Right cardiac atrium (tissue), 5 donors: ENCODE measurements around the gene COMMD10. TPM values are rescaled to one million over a fixed set of nuclear protein-coding genes. Genes with fewer than 3 reads are reported as not detected.
A peak's percentile ranks its signal among the peaks of the same experiment; 100 is the strongest.

Experiments
- ATAC-seq, 2 donors: fragments of 200-7000 bp; cut with Tn5 transposase; one replicate each; pipeline versions ENCODE4 v1.8.0 to v1.9.1; 2020; ENCODE audit warnings: moderate library complexity in 2 of 2, mild to moderate bottlenecking in 1 of 2
- DNase-seq, 3 donors: peaks; one replicate each; pipeline ENCODE4 v3.0.0-alpha.2; 2020
- H3K27ac ChIP-seq: one replicate; pipeline ENCODE4 v1.5.1; 2013; ENCODE audit warnings: mild to moderate bottlenecking, low read length, control low read depth, moderate library complexity
- H3K27me3 ChIP-seq: one replicate; pipeline ENCODE4 v1.6.1; 2013; ENCODE audit not compliant: control insufficient read depth, insufficient read depth
- H3K4me1 ChIP-seq: one replicate; pipeline ENCODE4 v1.6.1; 2013; ENCODE audit warnings: low read length; ENCODE audit not compliant: control insufficient read depth, insufficient read depth
- H3K4me3 ChIP-seq: one replicate; pipeline ENCODE4 v1.5.1; 2013; ENCODE audit warnings: low read length, control low read depth
- H3K9me3 ChIP-seq: one replicate; pipeline ENCODE4 v1.6.1; 2013; ENCODE audit warnings: low read length; ENCODE audit not compliant: control insufficient read depth
- WGBS: extraction: QIAGEN DNeasy Blood & Tissue Kit; methylation state at CpG from one replicate; pipeline ENCODE4 v1.1.7; 2013; 5-methylcytosine and 5-hydroxymethylcytosine counted together
- intact Hi-C, 4 donors: fragments of 100-400 bp; cut with DNase I; formaldehyde crosslinking; loops; one replicate each; pipeline versions ENCODE4 v1.11.0 to v1.14.0; 2022 to 2023
- polyA plus RNA-seq: library from polyadenylated mRNA; stranded (reverse); fragments of 200-250 nt; gene quantifications from one replicate; pipeline ENCODE4 v1.2.3, GENCODE V29; 2013
- total RNA-seq, 4 donors: library from RNA; stranded (reverse); fragmentation: NEBNext Ultra II Directional; extraction: Animal tissue kit (Norgen Biotek cat#: 25700); gene quantifications; one replicate each; pipeline ENCODE4 v1.2.1, GENCODE V29; 2021
- donor health status: healthy with polysubstance abuse.
- donor health status: DM: no; HTN: yes; CAD: no.
- donor health status: DM: no; HTN: no; CAD: no.
- donor health status: DM: no; HTN: yes; CAD: no; lungs with severe emphysema.
- donor health status: DM: yes; HTN: yes; CAD: no.

COMMD10 gene
- total and polyA plus RNA-seq, 5 donors: 30.3 to 42.5 (median 36.6) TPM

DNA sequence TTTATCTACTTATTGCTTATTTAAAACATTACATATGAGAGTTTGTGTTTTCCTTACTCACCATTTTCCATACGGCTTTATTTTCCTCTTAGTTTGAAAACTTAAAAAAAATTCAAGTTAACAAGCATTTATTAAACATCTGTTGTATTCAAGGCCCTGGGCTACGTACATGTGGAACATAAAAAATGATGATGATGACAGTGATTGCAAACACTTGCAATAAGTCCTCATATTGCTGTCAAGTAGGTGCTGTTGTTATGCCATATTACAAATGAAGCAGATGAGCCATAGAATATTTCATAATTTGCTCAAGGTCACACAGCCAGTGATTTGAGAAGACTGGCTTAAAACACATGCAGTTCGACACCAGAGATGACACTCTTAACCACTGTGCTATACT lies 180.6 kb downstream of the COMMD10 start:
- no peak overlapping the region for H3K27ac ChIP-seq
- H3K27me3 ChIP-seq: no peaks in the 10 kb centered on the region
- 93% methylated on average over 3 of the region's 3 CpGs for WGBS
- intact Hi-C loops: no loop called here
- no peaks in the 10 kb centered on the region for H3K4me1 ChIP-seq
- no peak overlapping the region for H3K4me3 ChIP-seq
- ATAC-seq (no peak), DNase-seq (no peak)
- H3K9me3 ChIP-seq: no peaks in the 10 kb centered on the region

DNA sequence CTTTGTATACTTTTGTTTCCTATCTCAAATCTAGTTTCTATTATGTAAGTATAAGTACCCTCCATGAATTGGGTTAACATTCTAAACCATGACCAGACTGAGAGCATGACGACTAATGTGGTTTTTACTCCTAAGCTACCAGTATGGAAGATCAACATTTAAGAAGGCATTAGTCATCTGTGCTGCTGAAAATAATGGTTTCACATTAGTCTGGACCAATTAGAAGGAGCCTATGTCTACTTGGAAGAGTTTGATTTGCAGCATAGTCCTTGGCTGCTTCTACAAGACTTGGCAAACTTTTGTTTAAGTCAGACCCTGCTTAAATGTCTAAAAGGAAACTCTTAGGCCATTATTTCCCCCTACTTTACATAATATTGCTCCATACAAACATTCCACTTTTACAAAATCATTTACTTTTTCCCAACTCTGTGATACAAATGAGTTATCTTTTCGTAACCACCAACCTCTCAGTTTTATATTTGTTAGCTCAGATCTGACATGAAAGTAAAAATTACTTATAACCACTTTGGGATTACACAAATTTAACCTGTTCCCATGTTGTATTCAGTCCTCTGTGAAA lies 186.7 kb downstream of the COMMD10 start:
- Histone ChIP-seq H3K27me3 (no peaks in the 10 kb centered on the region), H3K4me3 (no peak overlapping the region), H3K27ac (no peak overlapping the region), H3K4me1 (no peaks in the 10 kb centered on the region), H3K9me3 (no peaks in the 10 kb centered on the region)
- WGBS: 97% methylated on average over 2 of the region's 2 CpGs
- ATAC-seq (no peak), DNase-seq (no peak)
- intact Hi-C loops: no loop called here

DNA sequence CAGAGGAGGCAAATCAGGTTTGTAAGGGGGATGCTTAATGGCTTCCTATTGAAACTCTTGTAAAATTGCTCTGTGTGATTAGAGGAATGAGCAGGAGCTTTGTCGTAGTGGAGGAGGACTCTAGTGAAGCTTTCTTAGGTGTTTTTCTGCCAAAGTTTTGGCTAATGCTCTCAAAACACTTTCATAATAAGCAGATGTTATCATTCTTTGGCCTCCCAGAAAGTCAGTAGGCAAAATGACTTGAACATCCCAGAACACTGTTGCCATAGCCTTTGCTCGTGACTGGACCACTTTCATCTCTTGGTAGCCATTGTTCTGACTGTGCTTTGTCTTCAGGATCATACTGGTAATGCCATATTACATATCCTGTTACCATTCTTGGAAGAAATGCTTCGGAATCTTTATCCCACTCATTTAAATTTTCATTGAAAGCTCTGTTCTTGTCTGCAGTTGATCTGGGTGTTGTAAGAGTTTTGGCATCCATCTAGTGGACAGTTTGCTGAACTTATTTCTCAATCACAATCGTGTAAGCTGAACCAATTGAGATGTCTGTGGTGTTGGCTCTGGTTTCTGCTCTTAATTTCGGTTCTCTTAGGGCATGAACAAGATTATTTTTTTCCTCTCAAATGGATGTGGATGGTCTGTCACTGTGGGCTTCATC lies 187.6 kb downstream of the COMMD10 start:
- no peak overlapping the region for H3K27ac ChIP-seq
- no peaks in the 10 kb centered on the region for H3K9me3 ChIP-seq
- WGBS: 76% methylated on average over 5 of the region's 5 CpGs
- no peaks in the 10 kb centered on the region for H3K4me1 ChIP-seq
- ATAC-seq (peak; percentile 57 to 58), DNase-seq (no peak)
- intact Hi-C loops: no loop called here
- H3K27me3 ChIP-seq: no peaks in the 10 kb centered on the region
- H3K4me3 ChIP-seq: no peak overlapping the region

DNA sequence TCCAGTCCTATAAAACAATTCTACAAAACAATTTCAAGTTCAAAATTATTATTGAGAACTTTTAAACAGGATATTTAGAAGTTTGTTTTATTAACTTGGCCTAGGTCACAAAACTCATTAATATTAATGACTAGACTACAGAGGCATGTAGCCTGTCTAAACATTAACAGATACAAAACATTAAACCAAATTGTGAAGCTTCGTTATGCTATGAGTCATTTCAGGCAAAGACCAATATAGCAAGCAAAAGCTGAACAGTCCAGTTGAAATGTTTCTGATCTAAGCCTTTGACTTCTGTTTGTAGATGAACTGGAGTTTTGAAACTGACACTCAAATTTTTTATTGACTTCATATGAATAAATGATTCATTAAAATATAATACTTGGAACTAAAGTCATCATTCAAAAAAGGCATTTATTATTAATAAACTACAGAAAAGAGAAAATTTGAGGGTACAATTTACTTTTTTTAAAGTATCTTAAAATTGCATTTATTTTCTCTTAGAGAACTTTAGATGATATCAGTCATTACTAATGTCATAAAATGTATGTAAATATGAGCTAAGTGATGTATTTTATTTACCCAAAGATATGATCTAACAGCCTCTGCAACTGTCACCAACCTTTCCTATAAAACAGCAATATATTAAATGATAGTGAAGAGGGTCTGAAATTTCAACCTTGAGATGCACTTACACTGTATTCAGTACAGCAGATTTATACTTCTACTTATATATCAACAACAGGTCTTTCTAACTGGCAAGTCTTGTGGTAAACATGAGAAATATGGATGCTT lies 188.8 kb downstream of the COMMD10 start:
- intact Hi-C loops: no loop called here
- DNase-seq (no peak), ATAC-seq (no peak)
- Histone ChIP-seq H3K4me1 (no peaks in the 10 kb centered on the region), H3K4me3 (no peak overlapping the region), H3K27me3 (no peaks in the 10 kb centered on the region), H3K27ac (no peak overlapping the region), H3K9me3 (no peaks in the 10 kb centered on the region)
- WGBS: 77% methylated on average over 1 of the region's 1 CpG

DNA sequence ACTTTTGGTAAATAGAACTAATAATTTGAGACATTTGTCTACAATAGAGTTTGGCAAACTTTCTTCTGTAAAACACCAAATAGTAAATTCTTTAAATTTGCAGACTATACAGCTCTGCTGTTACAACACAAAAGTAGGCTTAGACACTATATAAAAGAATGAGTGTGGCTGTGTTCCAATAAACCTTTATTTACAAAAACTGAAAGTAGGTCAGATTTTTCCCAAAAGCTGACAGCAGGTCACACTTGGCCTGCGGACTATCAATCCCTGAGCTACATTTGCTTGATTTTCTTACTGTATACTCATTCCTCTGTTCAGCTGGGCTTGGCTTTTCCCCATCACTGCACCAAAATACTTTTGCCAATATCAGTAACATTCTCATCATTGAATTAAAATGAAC lies 189.4 kb downstream of the COMMD10 start:
- ATAC-seq: no peak
- intact Hi-C loops: no loop called here

DNA sequence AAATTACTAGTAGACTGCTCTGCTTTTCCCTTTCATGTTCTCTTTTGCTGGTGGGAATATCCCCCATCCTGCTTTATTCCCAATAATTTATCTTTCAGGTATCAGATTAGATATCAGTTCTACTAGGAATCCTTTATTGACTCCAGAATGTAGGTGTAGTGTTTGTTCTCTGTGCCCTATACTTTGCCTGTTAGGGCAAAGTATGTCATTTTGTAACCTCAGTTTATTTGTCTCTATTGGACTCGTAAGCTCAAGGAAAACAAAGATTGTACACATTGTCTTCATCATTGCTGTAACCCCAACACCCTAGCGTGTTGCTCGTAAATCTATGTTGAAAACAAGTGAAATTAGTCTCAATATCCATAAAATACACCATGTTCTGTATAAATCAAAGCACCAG lies 190.5 kb downstream of the COMMD10 start:
- H3K27ac ChIP-seq: no peak overlapping the region
- H3K4me1 ChIP-seq: no peaks in the 10 kb centered on the region
- ATAC-seq (no peak), DNase-seq (no peak)
- no peaks in the 10 kb centered on the region for H3K9me3 ChIP-seq
- 98% methylated on average over 3 of the region's 3 CpGs for WGBS
- no peak overlapping the region for H3K4me3 ChIP-seq
- intact Hi-C loops: no loop called here
- no peaks in the 10 kb centered on the region for H3K27me3 ChIP-seq

More for the DNA sequence above, 189.4 kb downstream of the COMMD10 start:
- Histone ChIP-seq H3K27me3 (no peaks in the 10 kb centered on the region), H3K4me3 (no peak overlapping the region), H3K27ac (no peak overlapping the region), H3K9me3 (no peaks in the 10 kb centered on the region), H3K4me1 (no peaks in the 10 kb centered on the region)
- DNase-seq: no peak
- WGBS: 93% methylated on average over 1 of the region's 1 CpG

DNA sequence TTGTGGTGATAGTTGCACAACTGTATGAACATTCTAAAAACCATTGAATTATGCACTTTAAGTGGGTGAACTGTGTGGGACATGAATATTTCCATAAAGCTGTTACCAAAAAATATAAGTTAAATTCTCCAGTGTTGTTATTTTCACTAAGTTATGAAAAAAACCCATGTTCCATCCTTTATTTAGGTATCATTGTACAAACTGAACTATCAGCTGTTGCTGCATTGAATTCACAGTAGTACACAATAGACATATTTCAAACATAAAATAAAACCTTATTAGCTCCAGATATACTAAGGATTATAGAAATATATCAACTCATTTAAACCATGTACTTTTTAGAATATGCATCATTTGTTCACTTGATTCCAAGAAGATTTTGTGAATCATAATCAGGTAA lies 192.1 kb downstream of the COMMD10 start:
- no peaks in the 10 kb centered on the region for H3K4me1 ChIP-seq
- no peak for ATAC-seq
- DNase-seq: no peak
- no peaks in the 10 kb centered on the region for H3K9me3 ChIP-seq
- intact Hi-C loops: no loop called here
- H3K27ac ChIP-seq: no peak overlapping the region
- no peaks in the 10 kb centered on the region for H3K27me3 ChIP-seq
- no peak overlapping the region for H3K4me3 ChIP-seq

DNA sequence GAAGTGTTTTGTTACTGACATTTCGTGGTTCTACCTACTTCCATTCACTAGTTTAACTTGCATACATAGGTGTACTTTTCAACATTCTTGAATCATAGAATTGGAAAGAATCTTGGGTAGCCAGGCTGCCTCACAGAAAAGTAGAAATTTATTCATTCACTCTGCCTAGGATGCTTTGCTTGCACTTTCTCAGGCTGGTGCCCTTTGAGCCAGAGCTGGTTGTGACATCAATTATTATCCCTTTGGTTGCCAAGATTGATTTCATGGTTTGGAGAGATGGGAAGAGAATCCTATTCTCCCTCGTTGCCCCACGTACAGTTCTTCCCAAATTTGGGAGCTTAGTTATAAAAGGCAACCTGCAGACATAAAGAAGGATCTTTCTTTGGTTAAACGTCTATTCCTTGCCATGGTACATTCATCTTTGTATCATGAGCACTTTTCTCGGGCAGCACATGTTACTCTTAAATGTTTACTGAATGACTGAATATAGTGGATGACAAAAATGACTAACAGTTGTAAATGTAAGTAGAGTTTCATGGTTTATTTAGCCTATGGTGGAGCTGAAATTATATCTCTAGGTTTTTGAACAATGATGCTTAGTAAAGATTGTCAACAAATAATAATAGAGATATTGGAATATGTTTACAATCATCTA lies 195.5 kb downstream of the COMMD10 start:
- no peak overlapping the region for H3K27ac ChIP-seq
- intact Hi-C loops: no loop called here
- no peaks in the 10 kb centered on the region for H3K9me3 ChIP-seq
- no peaks in the 10 kb centered on the region for H3K27me3 ChIP-seq
- no peak overlapping the region for H3K4me3 ChIP-seq
- H3K4me1 ChIP-seq: no peaks in the 10 kb centered on the region
- 95% methylated on average over 5 of the region's 5 CpGs for WGBS
- DNase-seq: no peak
- no peak for ATAC-seq

DNA sequence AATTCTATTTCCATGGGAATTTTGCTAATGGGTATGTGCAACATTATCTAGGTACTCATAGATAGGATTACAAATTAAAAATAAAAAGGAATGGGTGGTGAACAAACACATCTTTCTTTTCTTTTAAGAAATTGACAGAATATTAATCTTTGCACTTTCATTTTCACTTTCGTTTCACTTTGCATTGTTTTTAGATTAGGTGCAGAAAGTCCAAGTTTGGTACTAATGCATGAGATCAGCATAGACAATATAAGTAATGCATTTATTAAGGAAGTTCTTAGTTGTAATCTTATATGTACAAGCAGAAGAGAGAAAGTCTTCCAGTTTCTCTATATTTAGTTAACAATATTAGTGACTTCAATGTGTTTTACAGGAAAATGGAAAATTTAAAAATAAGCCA lies 196.5 kb downstream of the COMMD10 start:
- Histone ChIP-seq H3K27ac (no peak overlapping the region), H3K9me3 (no peaks in the 10 kb centered on the region), H3K4me1 (no peaks in the 10 kb centered on the region), H3K27me3 (no peaks in the 10 kb centered on the region), H3K4me3 (peak overlapping the region; percentile 48)
- no peak for DNase-seq
- no peak for ATAC-seq
- WGBS: 37% methylated on average over 1 of the region's 1 CpG
- intact Hi-C loops: no loop called here

DNA sequence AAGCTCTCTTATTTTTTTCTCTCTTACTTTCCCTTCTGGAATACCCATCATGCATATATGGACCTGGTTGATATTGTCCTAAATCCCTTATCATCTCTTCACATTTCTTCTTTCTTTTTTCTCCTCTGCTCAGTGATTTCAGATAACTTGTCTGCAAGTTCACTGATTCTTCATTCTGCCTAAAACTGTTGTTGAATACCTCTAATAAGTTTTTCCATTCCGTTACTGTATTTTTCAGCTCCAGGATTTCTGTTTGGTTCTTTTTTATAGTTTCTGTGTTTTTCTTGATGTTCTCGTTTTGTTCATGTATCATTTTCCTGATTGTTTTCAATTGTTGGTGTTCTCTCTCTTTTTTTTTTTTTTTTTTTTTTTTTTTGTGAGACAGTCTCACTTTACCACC lies 203.7 kb downstream of the COMMD10 start:
- Histone ChIP-seq H3K27ac (no peak overlapping the region), H3K4me1 (no peaks in the 10 kb centered on the region), H3K9me3 (no peaks in the 10 kb centered on the region), H3K27me3 (no peaks in the 10 kb centered on the region), H3K4me3 (no peak overlapping the region)
- 95% methylated on average over 2 of the region's 2 CpGs for WGBS
- intact Hi-C loops: no loop called here
- DNase-seq (no peak), ATAC-seq (no peak)

DNA sequence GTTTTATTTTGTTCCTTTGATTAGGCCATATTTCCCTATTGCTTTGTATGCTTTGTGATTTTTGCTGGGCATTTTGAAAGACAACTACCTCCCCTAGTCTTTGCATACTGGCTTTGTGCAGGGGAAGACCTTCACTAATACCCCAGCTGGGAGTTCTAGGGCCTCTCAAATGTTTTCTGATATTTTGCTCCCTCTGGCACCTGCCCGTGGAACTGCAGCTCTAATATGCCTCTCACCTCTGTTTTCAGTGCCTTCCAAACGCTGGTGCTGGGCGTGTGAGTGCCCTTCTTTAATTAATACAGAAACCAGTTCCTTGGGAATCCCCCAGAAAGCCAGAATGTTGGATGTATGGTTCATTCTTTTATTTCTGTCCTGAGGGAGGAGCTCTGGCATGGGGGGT lies 204.5 kb downstream of the COMMD10 start:
- Histone ChIP-seq H3K9me3 (no peaks in the 10 kb centered on the region), H3K27ac (no peak overlapping the region), H3K4me3 (no peak overlapping the region), H3K27me3 (no peaks in the 10 kb centered on the region), H3K4me1 (no peaks in the 10 kb centered on the region)
- DNase-seq: no peak
- intact Hi-C loops: no loop called here
- WGBS: 74% methylated on average over 3 of the region's 3 CpGs
- no peak for ATAC-seq
